ENCODE results near the gene MCTP2.
A peak's percentile ranks its signal among the peaks of the same experiment; 100 is the strongest.

- TF ChIP-seq CTCF (IDR thresholded peaks at IDR 0.05; ENCODE audit: insufficient read depth, low read length, poor library complexity, severe bottlenecking) (peak; percentile 15), EZH2phosphoT487 (conservative IDR thresholded peaks at IDR 0.05; ENCODE audit: low read length) (no peak)
Observed at GRCh38 chr15:94230883-94231722, at the start of gene MCTP2.
